ENCODE data around the gene MLEC.
"Not testable (repeated sequence)": the region's sequence is repeated elsewhere in the genome, so short reads cannot be mapped to it uniquely, and the experiment has no call there.

MLEC gene

DNA sequence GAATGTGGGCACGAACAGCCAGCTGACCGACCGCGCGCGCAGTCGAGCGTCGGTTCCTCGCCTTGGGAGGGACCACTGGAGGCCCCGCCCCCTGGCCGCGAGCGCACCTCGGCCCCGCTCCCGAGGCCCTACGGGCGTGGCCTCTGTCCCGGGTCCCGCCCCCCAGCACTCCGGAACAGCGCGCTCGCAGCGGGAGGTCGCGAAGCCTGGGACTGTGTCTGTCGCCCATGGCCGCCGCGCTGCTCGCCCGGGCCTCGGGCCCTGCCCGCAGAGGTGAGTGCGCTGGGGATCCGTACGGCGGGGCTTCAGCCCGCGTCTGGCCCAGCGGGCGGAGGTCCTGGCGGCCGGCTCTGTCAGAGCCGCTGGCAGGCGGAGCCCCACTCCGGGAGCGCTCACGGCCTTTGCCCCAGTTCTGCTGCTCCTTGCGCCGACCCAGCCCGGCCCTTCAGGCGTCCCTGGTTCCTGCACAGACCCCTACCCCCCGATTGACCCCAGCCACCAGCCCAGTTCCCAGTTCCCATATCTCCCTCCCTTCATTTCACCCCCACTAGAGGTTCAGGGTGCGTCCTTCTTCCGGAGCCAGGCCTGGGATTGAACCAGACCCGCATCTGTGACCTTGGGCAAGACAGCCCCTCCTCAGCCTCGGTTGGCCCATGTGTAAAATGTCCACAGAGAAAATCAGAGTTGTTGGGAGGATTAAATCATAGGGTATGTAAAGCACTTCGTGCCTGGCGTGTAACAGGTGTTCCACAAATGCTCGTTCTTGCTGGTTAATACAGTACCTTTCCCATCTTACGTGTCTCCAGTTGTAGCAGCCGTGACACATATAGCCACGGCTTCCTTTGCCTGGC is 38.9 kb downstream of the MLEC start, which contains the start of gene ACADS:
Gene ACADS (plus strand): TSS at position 168 of the 851 bp plus-strand sequence. CDS start 60 bp downstream, at position 228.
- DNase-seq (ENCODE audit: insufficient read length) (peak; percentile 99), FAIRE-seq (peak; percentile 97)
- TF ChIP-seq POLR2AphosphoS5 (IDR thresholded peaks at IDR 0.05; ENCODE audit: low read depth, low read length): 0 out of 2 replicates have a peak, but pooled peaks have one; percentile 27
- TF ChIP-seq POLR2A (IDR thresholded peaks at IDR 0.05; ENCODE audit: low read depth, low read length): peak; percentile 64; the same call in 1 of the 2 replicates
- TF ChIP-seq TAF1 (IDR thresholded peaks at IDR 0.05; ENCODE audit: borderline replicate concordance, low read depth, low read length): no peak

DNA sequence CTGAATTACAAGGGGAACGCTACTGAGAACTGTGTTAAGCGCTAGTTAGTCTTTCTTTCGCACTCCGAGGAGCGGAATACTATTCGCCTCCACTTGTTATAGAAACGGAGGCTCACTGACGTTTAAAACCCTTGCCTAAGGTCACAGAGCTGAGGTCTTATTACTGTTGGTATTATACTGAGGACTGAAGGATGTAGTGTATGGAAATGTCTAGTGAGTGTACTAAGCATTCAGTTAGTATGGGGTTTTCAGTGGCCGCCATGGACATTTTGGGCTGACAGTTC is 39.5 kb downstream of the MLEC start:
- DNase-seq (ENCODE audit: insufficient read length) (no peak), FAIRE-seq (no peak)
- TF ChIP-seq POLR2AphosphoS5 (IDR thresholded peaks at IDR 0.05; ENCODE audit: low read depth, low read length) (no peak), POLR2A (IDR thresholded peaks at IDR 0.05; ENCODE audit: low read depth, low read length) (no peak), TAF1 (IDR thresholded peaks at IDR 0.05; ENCODE audit: borderline replicate concordance, low read depth, low read length) (no peak)

- no peak for TF ChIP-seq POLR2A (IDR thresholded peaks at IDR 0.05; ENCODE audit: low read depth, low read length)
- no peak for TF ChIP-seq TAF1 (IDR thresholded peaks at IDR 0.05; ENCODE audit: borderline replicate concordance, low read depth, low read length)
- no peak for TF ChIP-seq POLR2AphosphoS5 (IDR thresholded peaks at IDR 0.05; ENCODE audit: low read depth, low read length)
- FAIRE-seq: no peak
- DNase-seq (ENCODE audit: insufficient read length): no peak
Observed at GRCh38 chr12:120726961-120727360, 40.0 kb downstream of the MLEC start.

DNA sequence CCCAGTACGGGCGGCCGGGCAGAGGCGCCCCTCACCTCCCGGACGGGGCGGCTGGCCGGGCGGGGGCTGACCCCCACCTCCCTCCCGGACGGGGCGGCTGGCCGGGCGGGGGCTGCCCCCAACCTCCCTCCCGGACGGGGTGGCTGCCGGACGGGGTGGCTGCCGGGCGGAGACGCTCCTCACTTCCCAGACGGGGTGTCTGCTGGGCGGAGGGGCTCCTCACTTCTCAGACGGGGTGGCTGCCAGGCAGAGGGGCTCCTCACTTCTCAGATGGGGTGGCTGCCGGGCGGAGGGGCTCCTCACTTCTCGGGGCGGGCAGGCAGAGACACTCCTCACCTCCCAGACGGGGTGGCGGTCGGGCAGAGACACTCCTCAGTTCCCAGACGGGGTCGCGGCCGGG is 45.2 kb downstream of the MLEC start:
- not testable (repeated sequence) for FAIRE-seq; DNase-seq (ENCODE audit: insufficient read length)

DNA sequence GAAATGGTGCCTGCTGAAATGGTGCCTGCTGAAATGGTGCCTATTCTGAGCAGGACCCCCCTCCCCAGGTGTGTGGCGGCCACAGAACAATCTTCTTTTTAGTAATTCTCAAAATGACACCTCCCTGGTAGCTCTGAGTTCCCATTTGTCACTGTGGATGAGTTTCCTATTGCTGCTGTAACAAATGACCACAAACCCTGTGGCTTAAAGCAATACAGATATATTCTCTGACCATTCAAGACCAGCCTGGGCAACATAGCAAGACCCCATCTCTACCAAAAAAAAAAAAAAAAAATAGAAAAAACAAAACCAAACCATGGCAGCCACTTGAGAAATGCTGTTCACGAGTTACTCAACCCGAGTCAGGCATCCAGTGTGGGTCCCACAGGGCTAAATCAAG is 46.6 kb downstream of the MLEC start:
- no peak for TF ChIP-seq POLR2AphosphoS5 (IDR thresholded peaks at IDR 0.05; ENCODE audit: low read depth, low read length)
- TF ChIP-seq POLR2A (IDR thresholded peaks at IDR 0.05; ENCODE audit: low read depth, low read length): no peak
- no peak for TF ChIP-seq TAF1 (IDR thresholded peaks at IDR 0.05; ENCODE audit: borderline replicate concordance, low read depth, low read length)
- FAIRE-seq (no peak), DNase-seq (ENCODE audit: insufficient read length) (no peak)

DNA sequence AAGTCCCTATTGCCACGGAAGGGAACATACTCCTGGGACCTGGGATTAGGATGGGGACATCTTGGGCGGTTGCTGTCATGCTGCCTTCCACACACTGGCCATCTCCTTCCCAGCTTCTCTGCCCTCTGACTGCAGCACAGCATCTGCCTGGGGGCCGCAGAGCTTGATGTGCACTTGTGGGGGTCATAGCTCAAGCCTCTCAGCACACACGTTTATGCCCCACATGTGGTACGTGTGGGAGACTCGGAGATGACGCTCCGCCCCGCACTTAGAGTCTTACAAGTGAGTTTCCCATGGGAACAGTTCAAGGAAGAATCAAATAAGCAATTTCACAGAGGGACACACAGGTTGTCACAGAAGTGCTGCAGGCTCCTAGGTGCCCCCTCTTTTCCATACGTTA is 47.3 kb downstream of the MLEC start:
- DNase-seq (ENCODE audit: insufficient read length) (no peak), FAIRE-seq (no peak)
- TF ChIP-seq TAF1 (IDR thresholded peaks at IDR 0.05; ENCODE audit: borderline replicate concordance, low read depth, low read length): no peak
- TF ChIP-seq POLR2AphosphoS5 (IDR thresholded peaks at IDR 0.05; ENCODE audit: low read depth, low read length): no peak
- TF ChIP-seq POLR2A (IDR thresholded peaks at IDR 0.05; ENCODE audit: low read depth, low read length): no peak

DNA sequence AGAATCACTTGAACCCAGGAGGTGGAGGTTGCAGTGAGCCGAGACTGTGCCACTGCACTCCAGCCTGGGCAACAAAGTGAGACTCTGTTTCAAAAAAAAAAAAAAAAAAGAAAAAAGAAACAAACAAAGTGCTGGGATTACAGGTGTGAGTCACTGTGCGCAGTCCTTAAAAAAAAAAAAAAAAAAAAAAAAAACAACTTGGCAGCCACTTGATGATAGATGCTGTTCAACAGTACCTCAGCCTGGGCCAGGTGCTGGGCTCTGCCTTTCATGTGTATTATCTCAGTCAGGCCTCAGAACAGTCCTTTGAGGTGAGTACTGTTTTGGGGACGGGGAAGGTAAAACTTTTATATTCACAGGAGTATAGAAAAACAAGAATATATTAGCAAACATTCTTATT is 48.2 kb downstream of the MLEC start:
- no peak for FAIRE-seq
- TF ChIP-seq TAF1 (IDR thresholded peaks at IDR 0.05; ENCODE audit: borderline replicate concordance, low read depth, low read length) (no peak), POLR2AphosphoS5 (IDR thresholded peaks at IDR 0.05; ENCODE audit: low read depth, low read length) (no peak), POLR2A (IDR thresholded peaks at IDR 0.05; ENCODE audit: low read depth, low read length) (no peak)
- DNase-seq (ENCODE audit: insufficient read length): no peak

- FAIRE-seq (no peak), DNase-seq (ENCODE audit: insufficient read length) (no peak)
- TF ChIP-seq TAF1 (IDR thresholded peaks at IDR 0.05; ENCODE audit: borderline replicate concordance, low read depth, low read length) (no peak), POLR2AphosphoS5 (IDR thresholded peaks at IDR 0.05; ENCODE audit: low read depth, low read length) (no peak), POLR2A (IDR thresholded peaks at IDR 0.05; ENCODE audit: low read depth, low read length) (no peak)
Observed at GRCh38 chr12:120736404-120737331, 49.7 kb downstream of the MLEC start.

- FAIRE-seq (no peak), DNase-seq (ENCODE audit: insufficient read length) (no peak)
- no peak for TF ChIP-seq POLR2AphosphoS5 (IDR thresholded peaks at IDR 0.05; ENCODE audit: low read depth, low read length)
- no peak for TF ChIP-seq POLR2A (IDR thresholded peaks at IDR 0.05; ENCODE audit: low read depth, low read length)
- TF ChIP-seq TAF1 (IDR thresholded peaks at IDR 0.05; ENCODE audit: borderline replicate concordance, low read depth, low read length): no peak
Observed at GRCh38 chr12:120737557-120738251, 50.8 kb downstream of the MLEC start.

GRCh38 chr12:120738252-120739030 is 51.5 kb downstream of the MLEC start:
- FAIRE-seq (no peak), DNase-seq (ENCODE audit: insufficient read length) (no peak)
- no peak for TF ChIP-seq TAF1 (IDR thresholded peaks at IDR 0.05; ENCODE audit: borderline replicate concordance, low read depth, low read length)
- TF ChIP-seq POLR2A (IDR thresholded peaks at IDR 0.05; ENCODE audit: low read depth, low read length): no peak
- no peak for TF ChIP-seq POLR2AphosphoS5 (IDR thresholded peaks at IDR 0.05; ENCODE audit: low read depth, low read length)
